HG03064 (cell line): Measurements from ENCODE around the gene TMEM129.
"Not testable (repeated sequence)": the region's sequence is repeated elsewhere in the genome, so short reads cannot be mapped to it uniquely, and the experiment has no call there.

Experiments
- ATAC-seq: cut with Tn5 transposase; IDR thresholded peaks from one replicate; pipeline ENCODE4 v1.9.1; 2021; ENCODE audit warnings: low read depth; ENCODE audit not compliant: unreplicated experiment

The TMEM129 gene

GRCh38 chr4:1703867-1704266, 17.3 kb downstream of the TMEM129 start:
- ATAC-seq, result no peak

GRCh38 chr4:1701671-1702070, 19.5 kb downstream of the TMEM129 start:
- not testable (repeated sequence) for ATAC-seq

- no peak for ATAC-seq
Measured at GRCh38 chr4:1695913-1696312, 25.2 kb downstream of the TMEM129 start.

- ATAC-seq, result no peak
Measured at GRCh38 chr4:1693131-1693896, 27.8 kb downstream of the TMEM129 start.

GRCh38 chr4:1691737-1692373, 29.3 kb downstream of the TMEM129 start:
- ATAC-seq, result no peak

GRCh38 chr4:1690698-1691097, 30.4 kb downstream of the TMEM129 start:
- ATAC-seq, result no peak

- ATAC-seq, result no peak
Measured at GRCh38 chr4:1686440-1687036, 34.6 kb downstream of the TMEM129 start.

- no peak for ATAC-seq
Measured at GRCh38 chr4:1685235-1686150, 35.6 kb downstream of the TMEM129 start.

GRCh38 chr4:1684506-1685234, 36.5 kb downstream of the TMEM129 start:
- ATAC-seq, result peak; percentile 5

GRCh38 chr4:1683736-1684505, 37.2 kb downstream of the TMEM129 start, which contains the start of gene FAM53A:
FAM53A (minus strand) TSS chr4:1684313; CDS start chr4:1668741, 15,572 bp downstream.
- peak; percentile 70 for ATAC-seq

GRCh38 chr4:1683261-1683735, 37.8 kb downstream of the TMEM129 start:
- ATAC-seq, result no peak

GRCh38 chr4:1682860-1683259, 38.3 kb downstream of the TMEM129 start:
- ATAC-seq, result no peak

- ATAC-seq, result no peak
Measured at GRCh38 chr4:1678244-1678643, 42.9 kb downstream of the TMEM129 start.

- no peak for ATAC-seq
Measured at GRCh38 chr4:1676605-1677525, 44.3 kb downstream of the TMEM129 start.

GRCh38 chr4:1675802-1676137, 45.4 kb downstream of the TMEM129 start:
- no peak for ATAC-seq

- no peak for ATAC-seq
Measured at GRCh38 chr4:1675136-1675801, 45.9 kb downstream of the TMEM129 start.

GRCh38 chr4:1674682-1675081, 46.4 kb downstream of the TMEM129 start:
- no peak for ATAC-seq

GRCh38 chr4:1673671-1674070, 47.5 kb downstream of the TMEM129 start:
- ATAC-seq, result no peak
